Measurements from ENCODE around the gene DDX5. TPM values are rescaled to one million over a fixed set of nuclear protein-coding genes. Genes with fewer than 3 reads are reported as not detected.

The DDX5 gene
- total RNA-seq, 1 donor from 2014 or later, result 877 TPM

DNA sequence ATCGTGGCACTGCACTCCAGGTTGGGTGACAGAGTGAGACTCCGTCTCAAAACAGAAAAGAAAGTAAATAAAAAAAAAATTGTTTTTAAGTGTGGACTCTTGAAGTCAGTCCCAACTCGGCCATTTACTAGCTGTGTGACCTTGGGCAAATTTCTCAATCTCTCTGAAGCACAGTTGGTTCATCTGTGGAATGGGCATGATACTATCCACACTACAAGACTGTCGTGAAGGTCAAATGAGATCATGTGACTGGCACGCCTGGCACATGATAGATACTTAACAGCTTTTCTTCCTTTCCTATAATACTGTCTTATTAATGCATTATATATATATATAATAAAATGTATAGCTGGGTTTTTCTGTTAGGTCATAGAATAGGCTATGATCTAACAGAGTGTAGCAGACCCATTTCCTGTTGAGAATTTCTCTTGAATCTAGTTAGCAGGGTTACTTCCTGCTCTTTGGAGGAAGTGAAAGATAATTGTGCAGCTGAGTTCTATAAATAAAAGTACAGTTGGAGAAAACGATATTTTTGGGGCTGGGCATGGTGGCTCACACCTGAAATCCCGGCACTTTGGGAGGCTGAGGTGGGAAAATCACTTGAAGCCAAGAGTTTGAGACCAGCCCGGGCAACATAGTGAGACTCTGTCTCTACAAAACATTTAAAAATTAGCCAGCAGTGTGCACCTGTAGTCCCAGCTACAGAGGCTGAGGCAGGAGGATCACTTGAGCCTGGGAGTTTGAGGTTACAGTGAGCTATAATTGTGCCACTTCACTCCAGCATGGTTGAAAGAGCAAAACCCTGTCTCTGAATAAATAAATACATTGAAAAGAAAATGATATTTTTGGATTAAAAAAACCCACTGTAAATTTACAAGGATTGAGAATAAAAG, 49.9 kb downstream of the DDX5 start:
- intact Hi-C loops (cut with micrococcal nuclease), result no loop called here

DNA sequence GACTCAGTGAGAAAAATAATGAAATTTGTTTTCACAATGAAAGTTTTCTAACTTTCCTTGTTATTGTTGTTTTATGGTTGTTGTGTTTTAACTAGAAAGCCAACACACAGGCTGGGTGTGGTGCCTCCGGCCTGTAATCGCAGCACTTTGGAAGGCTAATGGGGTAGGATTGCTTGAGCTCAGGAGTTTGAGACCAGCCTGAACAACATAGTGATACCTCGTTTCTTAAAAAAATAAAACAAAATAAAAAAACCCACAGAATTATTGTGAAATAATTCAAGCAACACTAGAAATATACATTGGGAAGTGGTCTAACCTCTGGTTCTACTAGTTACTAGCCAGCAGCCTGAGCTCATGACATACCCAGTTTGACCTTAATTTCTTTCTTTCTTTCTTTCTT, 56.5 kb downstream of the DDX5 start:
- intact Hi-C loops (cut with micrococcal nuclease), result no loop called here

DNA sequence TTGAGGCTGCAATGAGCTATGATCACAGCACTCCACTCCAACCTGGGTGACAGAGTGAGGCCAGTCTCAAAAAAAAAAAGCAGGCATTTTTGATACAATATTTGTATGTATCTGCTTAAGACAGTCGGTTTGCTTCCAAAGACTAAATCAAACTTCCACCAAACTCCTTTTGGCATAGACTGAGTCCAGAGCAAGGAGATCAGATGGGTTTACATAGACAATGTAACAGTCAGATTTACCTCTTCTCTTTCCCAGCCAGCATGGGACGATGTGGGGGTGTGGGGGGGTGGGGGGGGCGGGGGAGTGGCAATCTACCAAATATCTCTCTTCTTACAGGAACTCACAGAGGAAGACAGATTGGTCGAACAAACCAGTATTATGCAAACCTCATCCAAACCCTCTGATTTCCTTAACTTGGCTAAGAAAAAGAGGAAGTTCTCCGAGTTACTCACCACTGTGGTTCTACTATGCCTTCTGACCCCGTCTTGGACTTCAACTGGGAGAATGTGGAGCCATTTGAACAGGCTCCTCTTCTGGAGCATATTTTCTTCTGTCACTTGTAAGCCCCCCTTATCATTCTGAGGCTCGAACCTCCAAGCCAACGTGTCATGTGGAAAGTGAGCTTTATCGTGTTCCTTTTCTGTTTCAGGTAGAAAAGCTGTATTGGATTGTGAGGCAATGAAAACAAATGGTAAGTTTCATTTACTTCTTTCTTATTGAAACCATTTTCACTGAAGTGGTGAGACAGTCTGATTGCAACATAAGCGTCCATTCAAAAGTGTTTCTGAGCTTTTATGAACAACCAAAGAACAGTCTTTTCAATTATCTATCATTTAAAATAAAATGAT, 57.2 kb downstream of the DDX5 start, which contains the start of gene MILR1:
MILR1 (plus strand) TSS at position 451 of the 848 bp plus-strand sequence; CDS start at position 505, 54 bp downstream.
- intact Hi-C loops (cut with micrococcal nuclease), result no loop called here

Other genes starting within 250 kb of the DDX5 start
- 16.5 and 17.3 TPM in 2 replicates for gene TEX2, start 243.0 kb downstream of the DDX5 start, total RNA-seq
- gene PECAM1, start 115.4 kb downstream of the DDX5 start, total RNA-seq, result 18.2 and 19.6 TPM in 2 replicates
- 1.2 and 1.7 TPM in 2 replicates for gene MILR1, start 57.2 kb downstream of the DDX5 start, total RNA-seq
- gene POLG2, start 9.2 kb downstream of the DDX5 start, total RNA-seq, result 32.3 and 34.3 TPM in 2 replicates
- 43.8 and 49.2 TPM in 2 replicates for gene CEP95, start 688 bp upstream of the DDX5 start, total RNA-seq
- 18.7 and 19.3 TPM in 2 replicates for gene SMURF2, start 156.0 kb upstream of the DDX5 start, total RNA-seq